NB4 (cell line): ENCODE measurements around the gene YARS1.

Source experiments
- MAX ChIP-seq: IDR thresholded peaks from 2 replicates; pipeline ENCODE4 v1.6.1; 2011; ENCODE audit warnings: low read depth, low read length
- MYC ChIP-seq: IDR thresholded peaks from 2 replicates; pipeline ENCODE4 v1.6.1; 2011; ENCODE audit warnings: low read depth, low read length
- POLR2A ChIP-seq: IDR thresholded peaks from 2 replicates; pipeline ENCODE4 v1.6.1; 2011; ENCODE audit warnings: mild to moderate bottlenecking; ENCODE audit not compliant: insufficient read length; ENCODE audit errors: extremely low read depth
- TF ChIP-seq, protein P1 (sequence below): IDR thresholded peaks from one replicate; pipeline ENCODE4 v1.5.1; 2012; ENCODE audit warnings: low read depth, low read length

DNA sequence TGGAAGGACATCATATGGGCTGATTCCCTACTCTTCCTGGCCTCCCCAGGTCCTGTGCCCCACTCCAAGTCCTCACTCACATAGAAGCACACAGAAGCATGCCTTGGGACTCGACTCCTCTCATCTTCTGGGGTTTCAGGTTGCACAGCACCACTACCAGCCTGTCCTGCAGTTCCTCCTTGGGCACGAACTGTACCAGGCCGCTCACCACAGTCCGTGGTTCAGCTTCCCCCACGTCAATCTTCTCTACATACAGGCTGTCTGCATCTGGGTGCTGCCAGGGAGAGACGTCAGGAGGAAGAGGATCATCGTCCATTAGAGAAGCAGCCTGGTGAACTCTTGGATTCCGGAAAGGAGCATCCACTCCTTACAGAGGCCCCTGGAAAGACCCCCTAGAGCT, 37.2 kb downstream of the YARS1 start:
- TF ChIP-seq, protein P1, sequence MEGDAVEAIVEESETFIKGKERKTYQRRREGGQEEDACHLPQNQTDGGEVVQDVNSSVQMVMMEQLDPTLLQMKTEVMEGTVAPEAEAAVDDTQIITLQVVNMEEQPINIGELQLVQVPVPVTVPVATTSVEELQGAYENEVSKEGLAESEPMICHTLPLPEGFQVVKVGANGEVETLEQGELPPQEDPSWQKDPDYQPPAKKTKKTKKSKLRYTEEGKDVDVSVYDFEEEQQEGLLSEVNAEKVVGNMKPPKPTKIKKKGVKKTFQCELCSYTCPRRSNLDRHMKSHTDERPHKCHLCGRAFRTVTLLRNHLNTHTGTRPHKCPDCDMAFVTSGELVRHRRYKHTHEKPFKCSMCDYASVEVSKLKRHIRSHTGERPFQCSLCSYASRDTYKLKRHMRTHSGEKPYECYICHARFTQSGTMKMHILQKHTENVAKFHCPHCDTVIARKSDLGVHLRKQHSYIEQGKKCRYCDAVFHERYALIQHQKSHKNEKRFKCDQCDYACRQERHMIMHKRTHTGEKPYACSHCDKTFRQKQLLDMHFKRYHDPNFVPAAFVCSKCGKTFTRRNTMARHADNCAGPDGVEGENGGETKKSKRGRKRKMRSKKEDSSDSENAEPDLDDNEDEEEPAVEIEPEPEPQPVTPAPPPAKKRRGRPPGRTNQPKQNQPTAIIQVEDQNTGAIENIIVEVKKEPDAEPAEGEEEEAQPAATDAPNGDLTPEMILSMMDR, result no peak
- TF ChIP-seq POLR2A (no peak), MYC (no peak), MAX (no peak)
